ENCODE data around the gene MYCBPAP.

MYCBPAP gene

GRCh38 chr17:50550661-50551432, 42.6 kb downstream of the MYCBPAP start:
- in situ Hi-C loops (cut with HindIII; ENCODE audit: low sequenced_read_pairs): no loop called here

GRCh38 chr17:50551433-50551815, 43.2 kb downstream of the MYCBPAP start:
- in situ Hi-C loops (cut with HindIII; ENCODE audit: low sequenced_read_pairs): no loop called here

GRCh38 chr17:50551884-50552283, 43.6 kb downstream of the MYCBPAP start:
- in situ Hi-C loops (cut with HindIII; ENCODE audit: low sequenced_read_pairs): no loop called here

- in situ Hi-C loops (cut with HindIII; ENCODE audit: low sequenced_read_pairs): no loop called here
These were observed 46.0 kb downstream of the MYCBPAP start for GRCh38 chr17:50554201-50554600.

GRCh38 chr17:50556803-50557202, 48.6 kb downstream of the MYCBPAP start:
- in situ Hi-C loops (cut with HindIII; ENCODE audit: low sequenced_read_pairs): no loop called here

- in situ Hi-C loops (cut with HindIII; ENCODE audit: low sequenced_read_pairs): no loop called here
These were observed 49.4 kb downstream of the MYCBPAP start for GRCh38 chr17:50557630-50558029.

- in situ Hi-C loops (cut with HindIII; ENCODE audit: low sequenced_read_pairs): no loop called here
These were observed 49.9 kb downstream of the MYCBPAP start for GRCh38 chr17:50558091-50558490.

- in situ Hi-C loops (cut with HindIII; ENCODE audit: low sequenced_read_pairs): no loop called here
These were observed 50.3 kb downstream of the MYCBPAP start for GRCh38 chr17:50558581-50558940.

- in situ Hi-C loops (cut with HindIII; ENCODE audit: low sequenced_read_pairs): no loop called here
These were observed 50.8 kb downstream of the MYCBPAP start for GRCh38 chr17:50558941-50559614.

- in situ Hi-C loops (cut with HindIII; ENCODE audit: low sequenced_read_pairs): no loop called here
These were observed 51.5 kb downstream of the MYCBPAP start for GRCh38 chr17:50559674-50560184.

GRCh38 chr17:50560185-50560824, 52.1 kb downstream of the MYCBPAP start, which contains the start of gene CACNA1G:
Gene CACNA1G (plus strand): TSS chr17:50560715. CDS start chr17:50561460, 745 bp downstream.
- in situ Hi-C loops (cut with HindIII; ENCODE audit: low sequenced_read_pairs): no loop called here

GRCh38 chr17:50560931-50561745, 52.9 kb downstream of the MYCBPAP start:
- in situ Hi-C loops (cut with HindIII; ENCODE audit: low sequenced_read_pairs): no loop called here

- in situ Hi-C loops (cut with HindIII; ENCODE audit: low sequenced_read_pairs): no loop called here
These were observed 53.5 kb downstream of the MYCBPAP start for GRCh38 chr17:50561746-50562141.

- in situ Hi-C loops (cut with HindIII; ENCODE audit: low sequenced_read_pairs): no loop called here
These were observed 54.2 kb downstream of the MYCBPAP start for GRCh38 chr17:50562242-50563091.

GRCh38 chr17:50563092-50563511, 54.9 kb downstream of the MYCBPAP start:
- in situ Hi-C loops (cut with HindIII; ENCODE audit: low sequenced_read_pairs): no loop called here

- in situ Hi-C loops (cut with HindIII; ENCODE audit: low sequenced_read_pairs): no loop called here
These were observed 56.7 kb downstream of the MYCBPAP start for GRCh38 chr17:50564916-50565315.

GRCh38 chr17:50565402-50566350, 57.4 kb downstream of the MYCBPAP start:
- in situ Hi-C loops (cut with HindIII; ENCODE audit: low sequenced_read_pairs): no loop called here

- in situ Hi-C loops (cut with HindIII; ENCODE audit: low sequenced_read_pairs): no loop called here
These were observed 58.6 kb downstream of the MYCBPAP start for GRCh38 chr17:50566886-50567285.

GRCh38 chr17:50568659-50569058, 60.4 kb downstream of the MYCBPAP start:
- in situ Hi-C loops (cut with HindIII; ENCODE audit: low sequenced_read_pairs): no loop called here
